ENCODE data around the gene RBM7. TPM values are rescaled to one million over a fixed set of nuclear protein-coding genes. Genes with fewer than 3 reads are reported as not detected.

RBM7 gene
- total RNA-seq, 6 experiments from 2014 or later = 10.5 to 27.3 (median 15.3) TPM

DNA sequence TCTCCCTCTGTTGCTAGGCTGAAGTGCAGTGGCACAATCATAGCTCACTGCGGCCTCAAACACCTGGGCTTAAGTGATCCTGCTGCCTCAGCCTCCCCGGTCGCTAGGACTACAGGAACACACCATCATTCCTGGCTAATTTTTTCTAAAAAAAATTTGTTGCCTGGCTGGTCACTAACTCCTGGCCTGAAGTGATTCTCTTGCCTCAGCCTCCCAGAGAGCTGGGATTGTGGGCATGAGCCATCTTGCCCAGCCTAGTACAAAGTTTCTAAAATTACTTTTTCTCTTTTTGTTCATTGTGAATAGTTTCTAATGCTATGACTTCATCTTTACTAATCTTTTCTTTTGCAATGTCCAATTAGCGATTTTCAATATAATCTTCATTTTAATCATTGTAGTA is 12.5 kb downstream of the RBM7 start:
- TF ChIP-seq CTCF (IDR thresholded peaks at IDR 0.05) (no peak), POLR2A (IDR thresholded peaks at IDR 0.05) (no peak)
- WGBS (ENCODE audit: insufficient coverage, low coverage, low lambda C conversion rate, missing lambda C conversion rate) = 98% methylated on average over 4 of the region's 4 CpGs
- H3K9me3 ChIP-seq = no peaks in the 10 kb centered on the region
- no peaks in the 10 kb centered on the region for H3K27me3 ChIP-seq
- ATAC-seq (no peak), DNase-seq (no peak)
- H3K4me3 ChIP-seq = no peak overlapping the region
- peaks cover 0 to 21% (median 4%) of the 10 kb centered on the region in 4 donors for H3K36me3 ChIP-seq
- H3K27ac ChIP-seq = no peak overlapping the region
- no peaks in the 10 kb centered on the region for H3K4me1 ChIP-seq
- intact Hi-C loops (cut with DNase I) = no loop called here

DNA sequence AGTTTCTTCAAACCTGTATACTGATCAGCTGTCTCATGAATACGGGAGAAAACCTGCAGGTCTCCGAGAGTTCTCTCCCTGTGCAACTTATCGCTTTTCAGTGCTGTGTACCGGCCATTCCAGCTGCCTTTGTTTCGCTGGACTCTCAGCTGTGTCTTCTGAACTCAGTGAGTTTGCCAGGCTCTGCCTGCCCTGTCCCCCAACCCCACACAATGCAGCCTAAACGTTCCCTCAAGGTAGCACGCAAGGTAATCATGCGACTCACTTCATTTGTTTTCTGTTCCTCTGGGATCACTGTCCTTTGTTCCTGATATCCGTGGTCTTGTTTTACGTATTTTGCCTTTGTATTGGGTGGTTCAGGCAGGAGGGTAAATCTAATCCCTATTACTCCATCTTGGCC is 13.5 kb downstream of the RBM7 start:
- intact Hi-C loops (cut with DNase I) = no loop called here
- WGBS (ENCODE audit: insufficient coverage, low coverage, low lambda C conversion rate, missing lambda C conversion rate) = 82% methylated on average over 10 of the region's 10 CpGs
- Histone ChIP-seq H3K27ac (no peak overlapping the region), H3K36me3 (peaks cover 0 to 12% (median under 1%) of the 10 kb centered on the region in 4 donors), H3K9me3 (no peaks in the 10 kb centered on the region), H3K4me1 (no peaks in the 10 kb centered on the region), H3K4me3 (no peak overlapping the region), H3K27me3 (no peaks in the 10 kb centered on the region)
- DNase-seq (no peak), ATAC-seq (no peak)
- no peak for TF ChIP-seq POLR2A (IDR thresholded peaks at IDR 0.05)
- TF ChIP-seq CTCF (IDR thresholded peaks at IDR 0.05) = no peak

DNA sequence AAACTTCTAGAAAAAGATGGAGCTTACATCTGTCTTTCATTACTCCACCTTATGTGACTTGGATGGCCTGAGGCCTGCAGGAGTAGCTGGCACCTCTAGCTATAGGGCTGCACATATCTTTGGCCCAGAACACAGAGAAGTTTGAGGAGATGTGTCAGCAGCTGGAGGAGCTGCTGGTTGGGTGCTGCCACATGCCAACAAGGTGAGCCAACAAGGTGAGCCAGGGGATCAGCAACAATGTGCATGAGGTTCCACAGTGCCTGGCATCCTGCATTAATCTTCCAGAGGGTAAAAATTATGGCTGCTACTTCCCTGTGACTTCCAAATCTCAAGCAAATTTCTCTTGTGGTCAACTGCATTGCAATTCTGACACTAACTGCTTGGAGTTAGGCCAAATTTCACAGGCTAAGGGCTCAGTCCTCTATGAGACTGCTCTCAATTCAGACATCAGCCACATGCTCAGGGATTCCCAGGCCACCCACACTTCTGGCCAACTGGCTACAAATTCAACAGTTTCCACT is 16.0 kb downstream of the RBM7 start:
- intact Hi-C loops (cut with DNase I) = no loop called here
- DNase-seq (no peak), ATAC-seq (no peak)
- no peak for TF ChIP-seq POLR2A (IDR thresholded peaks at IDR 0.05)
- TF ChIP-seq CTCF (IDR thresholded peaks at IDR 0.05) = no peak
- Histone ChIP-seq H3K27ac (no peak overlapping the region), H3K4me1 (no peaks in the 10 kb centered on the region), H3K4me3 (no peak overlapping the region), H3K27me3 (no peaks in the 10 kb centered on the region), H3K36me3 (no peaks in the 10 kb centered on the region), H3K9me3 (no peaks in the 10 kb centered on the region)

- Histone ChIP-seq H3K4me3 (no peak overlapping the region), H3K36me3 (no peaks in the 10 kb centered on the region), H3K4me1 (no peaks in the 10 kb centered on the region), H3K9me3 (no peaks in the 10 kb centered on the region), H3K27me3 (no peaks in the 10 kb centered on the region), H3K27ac (no peak overlapping the region)
- ATAC-seq = peak in 3 of 4 donors; percentile 20 to 54 (median 42)
- TF ChIP-seq CTCF (IDR thresholded peaks at IDR 0.05) (no peak), POLR2A (IDR thresholded peaks at IDR 0.05) (no peak)
- WGBS (ENCODE audit: insufficient coverage, low coverage, low lambda C conversion rate, missing lambda C conversion rate) = 80% methylated on average over 1 of the region's 4 CpGs
- peak in 1 of 3 donors; percentile 56 for DNase-seq
- intact Hi-C loops (cut with DNase I) = no loop called here
Measured at GRCh38 chr11:114426280-114426679, 25.8 kb downstream of the RBM7 start.

DNA sequence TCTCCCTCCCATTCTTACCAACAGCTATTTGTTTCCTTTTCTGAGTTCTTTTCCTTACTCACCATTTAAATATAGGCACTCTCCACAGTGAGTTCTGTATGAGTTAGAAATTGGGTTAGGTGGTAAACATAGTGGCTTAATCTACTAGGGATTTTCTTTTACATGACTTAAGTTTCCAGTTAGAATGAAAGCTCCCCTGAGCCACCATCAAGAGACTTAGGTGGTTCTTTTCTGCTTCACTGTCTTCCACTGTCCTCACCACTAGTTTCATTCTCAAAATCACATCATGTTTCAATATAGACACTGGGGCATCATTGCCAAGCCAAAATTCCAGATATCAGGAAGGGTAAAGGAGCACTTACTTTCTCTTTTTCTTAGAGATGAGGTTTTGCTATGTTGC is 29.8 kb downstream of the RBM7 start:
- Histone ChIP-seq H3K27me3 (no peaks in the 10 kb centered on the region), H3K4me1 (no peaks in the 10 kb centered on the region), H3K27ac (no peak overlapping the region), H3K36me3 (no peaks in the 10 kb centered on the region), H3K9me3 (no peaks in the 10 kb centered on the region), H3K4me3 (no peak overlapping the region)
- TF ChIP-seq POLR2A (IDR thresholded peaks at IDR 0.05) = no peak
- no peak for TF ChIP-seq CTCF (IDR thresholded peaks at IDR 0.05)
- DNase-seq = no peak
- intact Hi-C loops (cut with DNase I) = no loop called here
- ATAC-seq = no peak

All from right lobe of liver (tissue), 6 donors.